ENCODE results near the gene IGSF9.

The IGSF9 gene

DNA sequence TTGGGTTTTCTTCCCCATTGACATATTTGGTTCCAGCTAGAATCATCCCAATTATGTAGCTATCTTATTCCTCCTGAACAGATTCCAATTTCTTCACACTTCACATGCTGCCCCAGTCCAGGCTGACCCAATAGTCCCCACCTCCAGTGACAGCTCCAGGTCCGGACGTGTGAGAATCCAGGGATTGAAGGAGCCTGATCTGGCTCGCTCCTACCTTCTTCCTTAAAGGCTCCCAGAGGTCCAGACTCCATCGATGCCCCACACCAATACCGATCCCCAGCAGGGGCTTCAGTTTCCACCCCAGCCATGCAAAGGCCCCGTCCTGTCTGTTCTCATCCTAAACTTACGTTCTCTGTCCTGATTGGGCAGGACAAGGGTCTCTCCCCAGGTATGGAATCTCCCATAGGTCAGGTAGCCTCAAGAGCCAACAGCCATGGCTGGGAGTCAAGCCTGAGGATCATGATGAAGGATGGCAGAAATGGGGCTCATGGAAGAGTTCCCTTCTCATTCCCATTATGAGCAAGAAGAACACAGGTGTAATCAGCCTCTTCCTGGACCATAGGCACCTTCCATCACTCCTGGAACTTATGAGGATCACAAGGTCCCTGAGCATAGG, 29.0 kb upstream of the IGSF9 start:
- no peak for DNase-seq (ENCODE audit: low read depth in 4 of 4, low spot score in 1 of 4)

DNA sequence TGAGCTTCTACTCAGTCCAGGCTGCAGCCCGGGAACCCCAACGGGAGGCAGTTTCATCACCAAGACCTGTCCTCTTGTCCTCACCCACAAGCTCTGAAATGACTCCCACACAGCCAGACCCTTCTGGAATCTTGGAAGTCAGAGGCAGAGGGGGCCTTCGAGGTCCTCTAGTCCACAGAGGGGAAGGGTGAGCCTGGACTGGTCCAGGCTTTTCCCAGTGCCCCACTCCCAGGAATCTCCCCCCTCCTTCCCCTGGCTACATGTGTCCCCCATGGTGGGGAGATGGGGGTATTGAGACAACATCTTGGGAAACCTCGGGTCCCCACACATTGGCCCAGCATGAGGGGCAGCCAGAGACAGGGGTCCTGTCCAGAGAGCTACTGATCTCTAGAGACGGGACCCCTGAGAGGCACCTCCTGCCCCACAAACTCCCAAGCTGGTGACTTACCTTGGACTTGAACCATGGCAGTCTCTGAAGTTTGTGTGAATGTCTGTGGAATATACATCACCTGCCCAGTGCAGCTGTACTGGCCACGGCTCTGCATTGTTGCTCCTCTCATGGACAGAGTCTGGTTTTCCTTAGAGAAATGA, 28.0 kb upstream of the IGSF9 start:
- no peak for DNase-seq (ENCODE audit: low read depth in 4 of 4, low spot score in 1 of 4)

DNA sequence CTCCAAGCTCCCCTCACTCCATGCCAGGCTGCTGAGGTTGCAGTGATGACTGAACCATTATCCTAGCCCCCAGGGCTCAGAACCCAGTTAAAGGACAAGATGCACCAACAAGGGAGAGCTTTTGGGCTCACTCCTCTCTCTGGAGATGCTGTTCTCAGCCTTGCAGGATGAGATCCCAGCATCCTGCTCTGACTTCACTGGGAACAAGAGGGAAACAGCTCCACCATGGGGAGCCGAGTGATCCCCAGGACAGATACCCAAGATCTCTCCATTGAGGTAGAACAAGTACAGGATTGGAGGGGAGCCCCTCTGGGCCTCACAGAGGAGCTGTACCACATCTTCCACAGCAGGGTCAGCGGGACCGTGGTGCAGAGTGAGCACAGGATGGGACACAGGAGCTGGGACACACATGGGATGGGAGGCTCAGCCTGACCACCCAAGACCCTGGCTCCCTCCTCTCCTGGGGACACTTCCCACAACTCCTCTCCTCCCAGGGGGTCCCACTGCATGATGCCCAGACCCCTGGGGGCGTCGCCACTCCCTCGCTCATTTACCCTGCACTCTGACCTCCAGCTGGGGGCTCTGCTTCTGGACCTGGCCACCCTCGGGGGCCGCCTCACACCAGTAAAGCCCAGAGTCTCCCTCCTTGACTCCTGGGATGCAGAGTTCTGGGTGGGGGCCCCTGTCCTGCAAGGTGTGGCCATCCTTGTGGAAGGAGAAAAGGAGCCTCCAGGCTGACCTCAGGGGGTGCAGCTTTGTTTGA, 27.2 kb upstream of the IGSF9 start:
- DNase-seq (ENCODE audit: low read depth in 4 of 4, low spot score in 1 of 4) = no peak

DNA sequence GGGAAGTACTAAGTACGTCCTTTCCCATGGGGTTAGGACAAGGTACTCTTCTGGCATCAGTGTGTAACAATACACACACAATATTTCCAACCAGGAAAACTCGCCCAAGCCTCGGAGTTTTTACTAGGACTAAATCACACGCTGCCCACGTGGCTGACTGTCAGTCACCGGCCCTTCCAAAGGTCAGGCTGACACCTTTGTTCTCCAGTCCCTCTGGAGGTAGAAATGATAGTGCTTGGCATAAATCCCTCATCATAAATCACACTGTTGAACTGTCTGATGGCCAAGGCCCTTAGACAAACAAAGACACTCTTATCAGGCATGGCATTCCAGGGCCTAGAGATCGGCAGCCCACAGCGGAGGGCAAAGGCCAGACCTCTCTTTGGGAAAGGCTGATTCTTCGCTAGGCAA, 25.5 kb upstream of the IGSF9 start:
- DNase-seq (ENCODE audit: low read depth in 4 of 4, low spot score in 1 of 4) = no peak

DNA sequence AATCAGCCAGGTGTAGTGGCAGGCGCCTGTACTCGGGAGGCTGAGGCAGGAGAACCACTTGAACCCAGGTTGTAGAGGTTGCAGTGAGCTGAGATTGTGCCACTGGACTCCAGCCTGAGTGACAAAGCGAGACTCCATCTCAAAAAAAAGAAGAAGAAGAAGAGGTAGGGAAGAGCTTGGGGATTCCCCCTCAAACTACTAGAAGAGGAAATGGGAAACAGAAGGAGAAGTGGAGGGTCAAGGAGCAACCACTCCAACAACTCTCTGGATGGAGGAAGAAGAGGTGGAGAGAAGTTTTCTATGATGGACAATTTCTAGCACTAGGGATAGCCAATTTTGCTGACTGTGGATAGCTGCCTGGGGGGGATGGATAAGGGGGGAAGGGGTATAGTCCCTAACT, 23.5 kb upstream of the IGSF9 start:
- DNase-seq (ENCODE audit: low read depth in 4 of 4, low spot score in 1 of 4) = no peak

DNA sequence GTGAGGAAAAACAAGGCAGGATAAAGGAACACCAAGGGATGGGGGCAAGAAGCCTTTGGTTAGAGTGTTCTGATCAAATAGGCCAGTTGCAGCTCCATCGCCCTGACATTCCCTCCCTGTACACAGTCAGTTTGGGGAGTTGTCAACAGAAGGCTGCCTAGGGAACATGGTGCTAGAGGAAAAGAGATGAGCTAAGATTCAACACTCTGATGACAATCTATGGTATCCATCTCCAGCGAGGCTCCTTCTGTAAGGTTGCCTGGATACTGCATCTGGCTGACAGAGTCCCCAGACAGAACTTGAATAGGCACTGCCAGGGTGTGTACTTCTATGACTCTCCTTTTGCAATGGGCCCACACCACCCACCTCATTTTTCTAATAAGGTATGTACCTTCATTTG, 19.9 kb upstream of the IGSF9 start:
- DNase-seq (ENCODE audit: low read depth in 4 of 4, low spot score in 1 of 4) = no peak

DNA sequence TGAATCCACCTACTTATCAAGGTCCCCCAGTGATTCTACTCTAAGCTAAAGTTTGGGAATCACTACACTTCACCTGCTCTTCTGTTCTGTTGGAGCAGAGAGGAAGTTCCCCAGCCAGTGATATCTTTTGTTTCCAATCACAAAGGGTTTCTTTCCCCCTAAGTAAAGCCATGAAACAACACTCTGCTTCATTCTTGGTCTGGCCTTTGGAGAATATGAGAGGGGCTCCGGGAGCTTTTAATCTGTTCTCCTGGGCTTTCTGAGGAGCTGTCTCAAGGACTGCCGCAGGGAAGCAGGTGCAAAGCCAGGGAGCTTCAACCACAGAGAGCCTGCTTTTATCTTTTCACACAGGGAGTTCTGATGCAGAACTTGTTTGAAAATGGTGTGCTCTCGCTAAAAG, 18.7 kb upstream of the IGSF9 start:
- DNase-seq (ENCODE audit: low read depth in 4 of 4, low spot score in 1 of 4) = no peak

DNA sequence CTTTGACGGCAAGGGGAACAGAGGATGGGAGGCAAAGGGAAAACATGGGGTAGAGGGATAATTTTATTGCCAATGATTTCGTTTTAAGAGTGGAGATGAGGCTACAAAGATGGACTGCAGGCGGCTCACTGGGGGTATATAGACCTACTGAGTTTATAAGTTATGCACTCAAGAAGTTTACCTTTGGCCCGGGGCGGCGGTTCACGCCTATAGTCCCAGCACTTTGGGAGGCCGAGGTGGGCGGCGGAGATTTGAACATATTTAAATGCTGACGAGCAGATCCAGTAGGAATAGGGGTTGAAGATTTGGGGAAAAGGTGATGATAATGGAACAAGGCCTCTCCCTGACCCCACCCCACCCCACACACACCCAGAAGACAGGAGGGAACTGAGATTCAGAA, 16.8 kb upstream of the IGSF9 start:
- no peak for DNase-seq (ENCODE audit: low read depth in 4 of 4, low spot score in 1 of 4)

DNA sequence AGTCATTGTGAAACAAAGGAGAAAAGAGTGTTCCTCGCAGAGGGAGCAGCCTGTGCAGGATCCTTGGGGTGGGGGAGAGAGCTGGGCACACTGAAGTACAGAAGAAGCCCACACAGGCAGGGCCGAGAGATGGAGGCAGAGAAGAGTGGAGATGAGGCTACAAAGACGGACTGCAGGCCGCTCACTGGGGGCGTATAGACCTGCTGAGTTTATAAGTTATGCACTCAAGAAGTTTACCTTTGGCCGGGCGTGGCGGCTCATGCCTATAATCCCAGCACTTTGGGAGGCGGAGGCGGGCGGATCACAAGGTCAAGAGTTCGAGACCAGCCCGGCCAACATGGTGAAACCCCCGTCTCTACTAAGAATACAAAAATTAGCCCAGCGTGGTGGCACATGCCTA, 16.2 kb upstream of the IGSF9 start:
- no peak for DNase-seq (ENCODE audit: low read depth in 4 of 4, low spot score in 1 of 4)

DNA sequence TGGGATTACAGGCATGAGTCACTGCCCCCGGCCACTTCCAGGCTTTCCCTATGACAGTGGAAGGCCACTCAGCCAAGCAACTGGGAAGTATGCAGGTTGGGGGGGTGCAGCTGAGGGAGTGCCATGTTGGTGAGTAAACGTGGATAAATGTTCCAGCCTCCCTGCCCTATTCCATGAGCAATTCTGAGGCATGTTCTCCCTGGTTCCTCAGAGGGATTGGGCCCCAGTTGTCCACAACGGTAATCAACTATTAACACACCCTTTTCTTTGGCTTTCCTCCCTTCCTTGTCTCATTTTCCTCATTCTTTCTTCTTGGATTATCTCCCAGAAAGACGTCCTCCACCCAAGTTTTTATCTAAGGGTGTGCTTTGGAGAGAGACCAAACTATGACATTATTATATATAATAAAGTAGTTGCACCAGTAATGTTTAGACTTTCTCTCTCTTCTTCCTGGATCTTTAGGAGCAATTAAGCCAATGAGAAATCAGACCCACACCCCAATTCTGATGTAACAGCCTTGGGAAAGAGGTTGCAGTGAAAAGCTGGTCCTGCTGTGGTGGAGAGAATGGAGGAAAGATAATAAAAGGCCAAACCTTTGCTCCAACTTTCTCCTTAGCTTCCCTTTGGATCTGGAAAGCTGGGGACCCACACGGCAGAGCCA, 15.4 kb upstream of the IGSF9 start:
- no peak for DNase-seq (ENCODE audit: low read depth in 4 of 4, low spot score in 1 of 4)

DNA sequence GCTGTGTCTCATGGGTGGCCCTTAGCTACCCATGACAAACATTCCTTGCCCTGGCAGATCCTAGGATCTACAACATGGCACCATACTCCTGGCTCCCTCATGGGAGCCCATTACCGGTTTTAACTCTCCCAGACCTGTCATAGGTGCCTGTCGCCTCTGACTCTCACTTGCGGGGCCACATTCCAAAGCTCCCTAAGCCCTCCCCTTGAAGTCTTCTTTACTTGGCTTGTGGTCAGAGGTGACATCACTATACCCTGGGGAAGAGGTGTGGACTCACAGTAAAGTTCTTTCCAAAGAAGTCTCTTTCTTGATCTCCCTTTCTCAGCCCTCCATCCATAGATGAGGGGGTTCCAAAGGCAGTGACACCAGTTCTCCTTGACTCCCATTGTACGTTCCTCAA, 14.0 kb upstream of the IGSF9 start:
- DNase-seq (ENCODE audit: low read depth in 4 of 4, low spot score in 1 of 4) = no peak

DNA sequence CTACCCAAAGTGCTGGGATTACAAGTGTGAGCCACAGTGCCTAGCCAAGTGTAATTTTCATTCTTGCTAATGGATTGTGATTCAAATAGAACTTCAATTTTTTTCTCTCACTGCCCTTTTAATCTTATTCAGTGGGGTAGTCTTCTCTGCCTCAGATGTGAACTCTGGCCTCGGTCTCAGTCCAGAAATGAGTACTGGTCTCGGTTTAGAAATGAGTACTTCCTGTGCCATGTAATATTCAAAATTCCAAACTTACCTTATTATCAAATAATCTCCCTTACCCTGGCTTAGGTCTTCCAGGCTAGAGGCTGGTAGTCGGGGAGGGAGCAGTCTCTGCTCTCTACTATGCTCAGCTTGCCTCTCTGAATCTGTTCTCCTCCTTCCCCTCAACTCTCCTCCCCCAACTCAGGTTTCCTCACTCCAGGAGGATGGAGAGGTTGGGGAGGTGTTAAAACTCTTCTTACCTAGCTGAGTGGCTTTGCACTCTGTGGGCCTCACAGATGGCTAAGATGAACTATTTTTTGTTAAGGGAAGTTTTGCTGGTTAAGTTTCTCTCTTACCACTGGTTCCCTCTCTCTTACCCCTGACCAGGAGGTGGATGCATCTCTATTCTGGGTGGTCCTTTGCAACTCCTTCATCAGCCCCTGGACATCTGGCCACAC, 13.4 kb upstream of the IGSF9 start:
- DNase-seq (ENCODE audit: low read depth in 4 of 4, low spot score in 1 of 4) = no peak

DNA sequence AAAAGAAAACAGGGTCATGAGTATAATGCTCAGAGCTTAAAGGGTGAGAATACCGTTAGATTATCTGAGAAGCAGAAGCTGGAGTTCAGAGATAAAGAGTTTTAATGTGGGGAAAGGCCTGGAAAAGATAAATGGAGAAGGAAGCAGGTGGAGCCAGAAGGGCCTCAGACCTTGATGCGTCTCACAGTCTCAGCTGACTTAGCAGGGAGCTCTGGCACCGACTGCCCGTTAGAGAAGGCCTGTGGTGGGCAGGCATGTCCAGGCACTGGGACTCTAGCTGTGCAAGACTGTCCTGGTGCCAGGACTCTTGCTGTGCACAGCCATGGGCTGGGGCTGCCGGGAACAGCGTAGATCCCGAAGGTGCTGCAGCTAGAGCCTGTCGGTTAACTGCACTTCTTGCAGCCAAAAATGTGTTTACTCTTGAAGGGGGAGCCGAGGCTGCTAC, 12.4 kb upstream of the IGSF9 start:
- no peak for DNase-seq (ENCODE audit: low read depth in 4 of 4, low spot score in 1 of 4)

DNA sequence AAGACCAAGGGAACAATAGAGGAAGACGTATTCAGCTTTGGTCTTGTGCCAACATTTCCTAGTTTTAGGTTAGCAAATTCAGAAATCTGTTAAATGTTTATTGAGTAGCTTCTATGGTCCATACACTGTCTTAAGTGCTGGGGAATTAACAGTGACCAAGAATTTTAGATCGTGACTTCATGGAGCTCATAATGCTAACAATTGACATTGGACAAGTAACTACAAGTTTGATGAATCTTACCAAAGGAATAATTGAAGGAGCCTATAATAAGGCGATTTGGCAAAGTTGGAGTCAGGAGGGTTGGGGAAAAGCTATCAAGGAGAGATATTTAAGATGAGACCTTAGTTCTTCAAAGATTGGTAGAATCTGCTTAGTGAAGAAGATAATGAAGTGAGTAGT, 10.0 kb upstream of the IGSF9 start:
- DNase-seq (ENCODE audit: low read depth in 4 of 4, low spot score in 1 of 4) = no peak

DNA sequence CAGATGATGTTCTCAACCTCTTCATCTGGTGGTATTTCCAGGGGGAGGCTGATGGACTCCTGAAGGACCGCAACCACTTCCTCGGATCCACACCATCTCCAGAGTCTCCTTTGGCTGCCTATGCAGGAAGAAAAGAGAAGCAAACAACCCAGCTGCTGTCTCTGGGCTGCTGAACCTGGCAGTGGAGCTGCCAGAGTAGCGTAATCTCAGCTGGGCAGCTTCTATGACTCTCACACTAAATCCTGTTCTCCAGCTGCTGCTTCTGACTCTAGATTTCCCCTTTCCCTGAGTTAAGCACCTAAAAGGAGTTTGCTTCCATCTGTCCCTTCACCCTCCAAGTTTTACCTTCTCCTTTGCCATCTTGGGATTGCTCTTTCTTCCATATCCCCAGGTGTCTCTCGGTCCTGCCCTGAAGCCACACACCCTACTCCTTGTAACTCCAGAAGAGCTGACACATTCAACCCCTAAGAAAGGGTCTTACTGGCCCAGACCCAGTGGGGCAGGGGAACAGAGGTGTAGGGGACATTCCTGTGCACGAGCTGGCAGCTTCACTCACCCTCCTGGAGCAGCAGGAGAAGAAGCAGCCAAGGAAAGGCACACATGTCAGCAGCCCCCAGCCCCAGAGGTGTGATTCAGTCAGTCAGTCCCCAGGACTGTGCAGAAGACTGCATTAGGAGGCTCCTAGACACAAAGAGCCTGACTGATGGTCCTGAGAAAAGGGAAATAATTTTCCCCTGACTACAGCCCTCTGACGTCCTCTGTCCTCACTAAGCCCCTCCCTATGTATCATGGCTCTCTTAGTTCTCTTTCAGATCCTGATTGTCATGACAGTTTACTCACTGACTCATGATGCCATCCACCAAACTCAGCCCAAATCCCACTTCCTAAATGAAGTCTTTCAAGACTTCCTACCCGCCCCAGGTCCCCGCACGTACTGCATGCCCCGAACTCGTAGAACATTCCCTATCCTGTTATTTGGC, 8.4 kb upstream of the IGSF9 start, which contains the start of gene SLAMF9:
Gene SLAMF9 (minus strand): TSS at position 702 of the 980 bp plus-strand sequence. CDS start 100 bp downstream, at position 602.
- no peak for DNase-seq (ENCODE audit: low read depth in 4 of 4, low spot score in 1 of 4)

DNA sequence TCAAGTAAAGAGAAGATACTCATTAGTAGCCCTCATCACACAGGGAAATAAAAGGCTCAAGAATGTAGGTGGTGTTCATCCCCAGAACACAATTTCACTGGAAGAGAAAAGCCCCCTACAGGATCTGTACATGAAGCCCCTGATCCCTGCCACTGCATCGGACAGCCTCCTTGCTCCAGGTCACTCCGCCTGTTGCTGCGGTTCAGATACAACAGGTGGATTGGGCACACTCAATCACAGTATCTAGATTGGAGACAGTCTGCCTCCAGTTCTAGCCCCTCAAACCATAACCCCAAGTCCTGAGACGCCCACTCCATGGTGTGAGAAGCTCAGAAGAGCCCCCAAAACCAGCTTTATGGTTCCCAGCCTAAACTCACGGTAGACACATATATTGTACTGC, 7.5 kb upstream of the IGSF9 start:
- no peak for DNase-seq (ENCODE audit: low read depth in 4 of 4, low spot score in 1 of 4)

DNA sequence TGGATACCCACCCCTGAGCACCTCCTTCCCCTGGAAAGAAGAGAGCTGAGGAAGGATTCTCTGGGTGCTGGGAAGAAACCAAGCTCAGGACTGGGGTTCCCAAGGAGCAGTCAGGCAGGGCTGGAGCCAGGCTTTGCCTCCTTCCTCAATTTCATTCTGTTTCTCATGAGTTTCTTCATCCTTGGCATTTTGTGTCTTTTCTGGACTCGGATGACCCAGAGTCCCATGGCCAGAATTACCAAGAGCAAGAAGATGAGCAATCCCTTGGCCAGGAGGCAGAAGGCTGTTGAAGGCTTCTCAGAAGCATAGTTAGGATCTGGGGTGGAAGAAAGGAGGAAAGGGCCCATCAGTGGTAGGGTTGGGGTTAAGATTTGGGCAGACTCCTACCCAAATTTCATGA, 6.1 kb upstream of the IGSF9 start:
- no peak for DNase-seq (ENCODE audit: low read depth in 4 of 4, low spot score in 1 of 4)

DNA sequence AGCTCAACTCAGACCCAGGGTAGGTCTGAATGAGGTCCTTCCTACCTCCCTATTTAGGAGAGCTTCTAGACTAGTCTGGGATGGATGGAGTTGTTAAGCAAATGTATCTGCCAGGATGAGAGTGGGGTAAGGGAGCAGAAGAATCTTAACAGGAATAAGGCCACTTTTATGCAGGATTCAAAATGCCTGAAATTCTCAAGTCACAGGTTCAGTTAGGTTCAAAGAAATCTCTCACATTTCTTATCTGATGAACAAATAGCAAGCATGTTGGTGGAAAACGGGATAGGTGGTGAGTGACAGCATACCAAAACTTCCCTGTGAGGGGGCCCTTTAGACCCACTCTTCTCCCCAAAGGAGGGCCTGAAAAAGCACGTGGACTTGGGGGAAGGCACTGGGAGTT, 5.6 kb upstream of the IGSF9 start:
- DNase-seq (ENCODE audit: low read depth in 4 of 4, low spot score in 1 of 4) = no peak

DNA sequence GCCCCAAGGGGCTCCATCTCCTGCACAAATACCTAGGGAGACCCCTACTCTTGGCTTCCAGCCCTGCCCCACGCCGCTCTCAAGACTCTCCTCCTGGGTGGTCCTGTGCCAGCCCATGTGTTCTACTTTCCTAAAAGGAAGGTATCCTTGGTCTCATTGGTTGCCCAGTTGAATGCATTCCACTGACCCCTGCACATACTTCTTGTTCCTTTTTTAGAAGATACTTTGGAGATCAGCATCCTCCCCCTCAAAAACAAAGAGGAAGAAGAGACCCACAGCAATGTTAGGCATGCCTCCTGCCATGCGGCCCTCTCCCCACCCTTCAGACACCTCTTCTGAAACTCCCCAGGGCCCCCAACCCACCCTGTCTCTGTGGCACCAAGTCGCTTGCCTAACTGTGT, 4.6 kb upstream of the IGSF9 start:
- DNase-seq (ENCODE audit: low read depth in 4 of 4, low spot score in 1 of 4) = no peak

DNA sequence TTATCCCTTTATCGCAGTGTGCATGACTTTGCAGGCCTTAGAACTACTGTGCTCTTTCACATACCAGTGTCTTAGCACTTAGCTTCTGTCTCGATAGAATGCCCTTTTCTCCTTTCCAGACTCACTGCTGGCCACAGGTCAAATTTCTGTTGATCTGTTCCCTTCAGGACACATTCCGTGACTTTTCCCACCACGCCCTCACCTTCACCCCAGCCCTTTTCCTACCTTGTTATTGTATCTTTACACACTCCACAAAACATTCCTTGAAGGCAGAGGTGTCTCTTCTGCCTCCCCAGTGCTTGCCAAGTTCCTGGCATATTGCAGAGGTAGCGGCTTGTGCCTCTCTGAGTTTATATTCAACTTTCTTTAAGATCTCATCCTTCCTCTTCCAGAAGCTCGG, 3.7 kb upstream of the IGSF9 start:
- no peak for DNase-seq (ENCODE audit: low read depth in 4 of 4, low spot score in 1 of 4)

All from stimulated activated CD4-positive, alpha-beta T cell treated with anti-CD3 and anti-CD28 coated beads, Interleukin-1b, Interleukin-23, amount 100 ng/mL, for 24 hours (primary cell).